Measurements from ENCODE around the gene FDCSP. TPM values are rescaled to one million over a fixed set of nuclear protein-coding genes. Genes with fewer than 3 reads are reported as not detected.
A peak's percentile ranks its signal among the peaks of the same experiment; 100 is the strongest.

FDCSP gene
- total and polyA plus RNA-seq, 2 of the 13 experiments (the other 11 are each of a cell fraction or from before 2014, with no cell fraction given), result not detected

GRCh38 chr4:70182517-70183167 lies 43.3 kb upstream of the FDCSP start (continued):
- TF ChIP-seq DRAP1 (CRISPR knock-in tag; IDR thresholded peaks at IDR 0.05) (peak; percentile 54; the same call in 1 of the 2 replicates), KLF12 (CRISPR knock-in tag; IDR thresholded peaks at IDR 0.05; ENCODE audit: borderline replicate concordance) (no peak), ZBTB49 (CRISPR knock-in tag; IDR thresholded peaks at IDR 0.05; ENCODE audit: borderline replicate concordance) (no peak), ARHGAP35 (CRISPR knock-in tag; IDR thresholded peaks at IDR 0.05; ENCODE audit: borderline replicate concordance) (no peak), ZNF251 (CRISPR knock-in tag; IDR thresholded peaks at IDR 0.05) (no peak), ATF7-NPFF (CRISPR knock-in tag; IDR thresholded peaks at IDR 0.05; ENCODE audit: low read depth) (0 out of 2 replicates have a peak, but pooled peaks have one; percentile 33), MIXL1 (CRISPR knock-in tag; IDR thresholded peaks at IDR 0.05) (peak; percentile 91), MLXIP (CRISPR knock-in tag; IDR thresholded peaks at IDR 0.05; ENCODE audit: borderline replicate concordance) (no peak), ZSCAN21 (CRISPR knock-in tag; IDR thresholded peaks at IDR 0.05; ENCODE audit: borderline replicate concordance) (no peak), MZF1 (CRISPR knock-in tag; IDR thresholded peaks at IDR 0.05; ENCODE audit: borderline replicate concordance) (no peak), MEIS1 (CRISPR knock-in tag; IDR thresholded peaks at IDR 0.05; ENCODE audit: borderline replicate concordance) (no peak), AKAP8 (CRISPR knock-in tag; IDR thresholded peaks at IDR 0.05) (no peak; the same call in 1 of the 2 replicates), MED8 (CRISPR knock-in tag; IDR thresholded peaks at IDR 0.05; ENCODE audit: insufficient replicate concordance) (peak; percentile 64), TRIM22 (IDR thresholded peaks at IDR 0.05) (no peak), ZNF275 (CRISPR knock-in tag; IDR thresholded peaks at IDR 0.05; ENCODE audit: borderline replicate concordance) (no peak), ZNF382 (CRISPR knock-in tag; IDR thresholded peaks at IDR 0.05; ENCODE audit: borderline replicate concordance) (no peak), KDM5B (CRISPR knock-in tag; IDR thresholded peaks at IDR 0.05; ENCODE audit: borderline replicate concordance) (no peak), CHD2 (IDR thresholded peaks at IDR 0.05; ENCODE audit: low read depth, low read length) (no peak), ZMYM2 (CRISPR knock-in tag; IDR thresholded peaks at IDR 0.05) (0 out of 2 replicates have a peak, but pooled peaks have one; percentile 18)

Data from HepG2 (cell line).